NCI-H128 (cell line): ENCODE data around the gene PTPRG.

ENCODE experiments used
- DNase-seq: peaks from one replicate; lab custom pipeline; 2025; ENCODE audit not compliant: unreplicated experiment; lab: John Stamatoyannopoulos, UW

Gene PTPRG

GRCh38 chr3:61649381-61650170, 88.2 kb downstream of the PTPRG start:
- no peak for DNase-seq

GRCh38 chr3:61650276-61650675, 88.9 kb downstream of the PTPRG start:
- DNase-seq: no peak

GRCh38 chr3:61650719-61651410, 89.5 kb downstream of the PTPRG start:
- no peak for DNase-seq

- DNase-seq: no peak
Observed at GRCh38 chr3:61657689-61658088, 96.3 kb downstream of the PTPRG start.

- DNase-seq: no peak
Observed at GRCh38 chr3:61662861-61663260, 101.5 kb downstream of the PTPRG start.

- no peak for DNase-seq
Observed at GRCh38 chr3:61663356-61664104, 102.2 kb downstream of the PTPRG start.

GRCh38 chr3:61664105-61664482, 102.7 kb downstream of the PTPRG start:
- no peak for DNase-seq

- no peak for DNase-seq
Observed at GRCh38 chr3:61665121-61665520, 103.8 kb downstream of the PTPRG start.

- DNase-seq: no peak
Observed at GRCh38 chr3:61665987-61666386, 104.6 kb downstream of the PTPRG start.

GRCh38 chr3:61666615-61667330, 105.4 kb downstream of the PTPRG start:
- no peak for DNase-seq

GRCh38 chr3:61667383-61667782, 106.0 kb downstream of the PTPRG start:
- DNase-seq: no peak

- DNase-seq: no peak
Observed at GRCh38 chr3:61667814-61668213, 106.4 kb downstream of the PTPRG start.

- no peak for DNase-seq
Observed at GRCh38 chr3:61668317-61668864, 107.0 kb downstream of the PTPRG start.

GRCh38 chr3:61669203-61669602, 107.8 kb downstream of the PTPRG start:
- no peak for DNase-seq

- no peak for DNase-seq
Observed at GRCh38 chr3:61669668-61670299, 108.4 kb downstream of the PTPRG start.

- no peak for DNase-seq
Observed at GRCh38 chr3:61673651-61674050, 112.3 kb downstream of the PTPRG start.

GRCh38 chr3:61674596-61674995, 113.2 kb downstream of the PTPRG start:
- no peak for DNase-seq

- no peak for DNase-seq
Observed at GRCh38 chr3:61679026-61679425, 117.7 kb downstream of the PTPRG start.

GRCh38 chr3:61680617-61681016, 119.2 kb downstream of the PTPRG start:
- no peak for DNase-seq

GRCh38 chr3:61681636-61682035, 120.3 kb downstream of the PTPRG start:
- DNase-seq: no peak
